Suprapubic skin (tissue), 3 donors: ENCODE results near the gene METTL16.

ENCODE experiments used
- CTCF ChIP-seq, 2 donors: fragments of 200-600 bp in 1 of 2; fragments of 450-650 bp in 1 of 2; sonication (generic) in 1 of 2; IDR thresholded peaks; one replicate each; pipeline ENCODE4 v1.5.1; 2016 to 2019; ENCODE audit warnings: antibody characterized with exemption in 2 of 2, mild to moderate bottlenecking in 1 of 2, moderate library complexity in 1 of 2
- EP300 ChIP-seq: sonication (generic); formaldehyde crosslinking; IDR thresholded peaks from one replicate; pipeline ENCODE4 v1.6.1; 2017; ENCODE audit warnings: antibody characterized with exemption
- POLR2A ChIP-seq, 2 donors: fragments of 450-650 bp; IDR thresholded peaks; one replicate each; pipeline ENCODE4 v1.6.1; 2017; ENCODE audit warnings: antibody characterized with exemption in 2 of 2, mild to moderate bottlenecking in 2 of 2, moderate library complexity in 2 of 2

- TF ChIP-seq POLR2A (IDR thresholded peaks at IDR 0.05) (no peak), CTCF (IDR thresholded peaks at IDR 0.05) (no peak), EP300 (no peak)
These were observed 20.5 kb upstream of the METTL16 start for GRCh38 chr17:2532146-2532720.
